ENCODE measurements around the gene DLEU7. TPM values are rescaled to one million over a fixed set of nuclear protein-coding genes. Genes with fewer than 3 reads are reported as not detected.

The DLEU7 gene
- total RNA-seq, 1 donor from 2014 or later = not detected

DNA sequence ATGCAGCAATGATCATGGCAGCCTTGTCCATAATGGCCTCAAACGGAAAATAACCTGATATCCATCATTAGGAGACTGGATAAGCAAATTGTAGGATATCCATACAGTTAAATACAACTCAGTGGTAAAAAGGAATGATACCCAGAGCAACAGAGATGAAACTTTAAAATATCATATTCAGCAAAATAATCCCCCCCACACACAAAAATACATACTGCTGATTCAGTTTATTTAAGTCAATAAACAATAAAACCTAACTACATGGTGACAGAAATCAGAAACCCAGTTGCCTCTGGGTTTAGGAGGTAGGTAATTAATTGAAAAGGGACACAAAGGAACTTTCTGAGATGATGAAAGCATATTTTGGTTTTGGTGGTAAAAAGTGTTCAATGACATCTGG lies 27.9 kb upstream of the DLEU7 start:
- no peak overlapping the region for H3K27ac ChIP-seq
- H3K4me1 ChIP-seq = no peaks in the 10 kb centered on the region
- no peaks in the 10 kb centered on the region for H3K27me3 ChIP-seq
- no peak for DNase-seq (ENCODE audit: low spot score in 2 of 2)
- H3K4me3 ChIP-seq = no peak overlapping the region
- TF ChIP-seq, protein P1, sequence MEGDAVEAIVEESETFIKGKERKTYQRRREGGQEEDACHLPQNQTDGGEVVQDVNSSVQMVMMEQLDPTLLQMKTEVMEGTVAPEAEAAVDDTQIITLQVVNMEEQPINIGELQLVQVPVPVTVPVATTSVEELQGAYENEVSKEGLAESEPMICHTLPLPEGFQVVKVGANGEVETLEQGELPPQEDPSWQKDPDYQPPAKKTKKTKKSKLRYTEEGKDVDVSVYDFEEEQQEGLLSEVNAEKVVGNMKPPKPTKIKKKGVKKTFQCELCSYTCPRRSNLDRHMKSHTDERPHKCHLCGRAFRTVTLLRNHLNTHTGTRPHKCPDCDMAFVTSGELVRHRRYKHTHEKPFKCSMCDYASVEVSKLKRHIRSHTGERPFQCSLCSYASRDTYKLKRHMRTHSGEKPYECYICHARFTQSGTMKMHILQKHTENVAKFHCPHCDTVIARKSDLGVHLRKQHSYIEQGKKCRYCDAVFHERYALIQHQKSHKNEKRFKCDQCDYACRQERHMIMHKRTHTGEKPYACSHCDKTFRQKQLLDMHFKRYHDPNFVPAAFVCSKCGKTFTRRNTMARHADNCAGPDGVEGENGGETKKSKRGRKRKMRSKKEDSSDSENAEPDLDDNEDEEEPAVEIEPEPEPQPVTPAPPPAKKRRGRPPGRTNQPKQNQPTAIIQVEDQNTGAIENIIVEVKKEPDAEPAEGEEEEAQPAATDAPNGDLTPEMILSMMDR (IDR thresholded peaks at IDR 0.05) = no peak
- no peaks in the 10 kb centered on the region for H3K36me3 ChIP-seq
- H3K9me3 ChIP-seq = no peaks in the 10 kb centered on the region
- intact Hi-C loops (cut with DNase I) = no loop called here

DNA sequence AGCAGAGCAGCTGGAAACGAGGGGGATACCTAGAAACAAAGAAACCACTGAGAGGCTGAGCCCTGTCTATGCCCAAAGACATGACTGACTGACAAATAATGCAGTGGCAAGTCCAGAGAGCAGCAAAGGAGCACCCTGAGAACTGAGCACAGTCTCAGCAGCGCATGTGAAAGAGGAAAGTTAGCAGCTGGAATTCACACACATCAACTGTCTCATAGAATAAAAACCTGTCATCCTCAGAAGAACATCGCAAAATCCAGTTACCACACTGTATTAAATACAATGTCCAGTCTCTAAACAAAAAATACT lies 24.1 kb upstream of the DLEU7 start:
- H3K4me1 ChIP-seq = no peaks in the 10 kb centered on the region
- no peak overlapping the region for H3K4me3 ChIP-seq
- TF ChIP-seq, protein P1 (IDR thresholded peaks at IDR 0.05) = no peak
- H3K9me3 ChIP-seq = no peaks in the 10 kb centered on the region
- no peak for DNase-seq (ENCODE audit: low spot score in 2 of 2)
- no peaks in the 10 kb centered on the region for H3K27me3 ChIP-seq
- no peak overlapping the region for H3K27ac ChIP-seq
- no peaks in the 10 kb centered on the region for H3K36me3 ChIP-seq
- intact Hi-C loops (cut with DNase I) = no loop called here

DNA sequence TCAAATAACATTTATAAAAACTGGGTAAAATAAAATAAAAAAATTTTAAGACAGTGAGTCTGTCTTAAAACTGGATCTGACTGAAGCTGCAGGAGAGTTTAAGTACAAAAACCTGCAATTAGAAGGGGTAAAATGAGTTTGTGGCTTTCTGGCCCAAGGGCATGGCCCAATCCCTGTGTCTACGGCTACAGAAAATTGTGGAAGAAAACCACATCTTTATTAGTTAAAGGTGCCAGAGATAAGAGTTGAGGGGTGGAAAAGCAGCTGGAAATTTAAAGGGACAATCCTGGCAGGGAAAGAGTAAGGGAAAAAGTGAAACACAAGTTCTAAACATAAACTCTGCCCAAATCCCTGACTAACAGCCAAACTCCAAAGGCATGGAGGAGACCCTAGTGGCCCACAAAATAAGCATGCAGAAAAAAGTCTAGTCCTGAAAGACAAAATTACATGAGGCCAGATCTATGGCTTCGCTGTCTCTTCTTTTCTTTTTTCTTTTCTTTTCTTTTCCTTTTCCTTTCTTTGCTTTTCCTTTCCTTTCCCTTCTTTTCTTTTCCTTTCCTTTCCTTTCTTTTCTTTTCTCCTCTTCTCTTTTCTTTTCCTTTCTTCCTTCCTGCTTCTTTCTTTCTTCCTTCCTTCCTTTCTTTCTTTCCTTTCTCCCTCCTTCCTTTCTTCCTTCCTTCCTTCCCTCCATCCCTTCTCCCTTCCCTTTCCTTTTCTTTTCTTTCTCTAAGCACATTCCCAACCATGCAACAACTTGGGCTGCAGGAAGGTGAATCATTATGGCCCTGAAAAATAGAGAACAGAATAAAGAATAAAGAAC lies 23.5 kb upstream of the DLEU7 start:
- TF ChIP-seq, protein P1 (IDR thresholded peaks at IDR 0.05) = no peak
- no peak for DNase-seq (ENCODE audit: low spot score in 2 of 2)
- Histone ChIP-seq H3K9me3 (no peaks in the 10 kb centered on the region), H3K4me1 (no peaks in the 10 kb centered on the region), H3K36me3 (no peaks in the 10 kb centered on the region), H3K4me3 (no peak overlapping the region), H3K27ac (no peak overlapping the region), H3K27me3 (no peaks in the 10 kb centered on the region)
- intact Hi-C loops (cut with DNase I) = no loop called here

DNA sequence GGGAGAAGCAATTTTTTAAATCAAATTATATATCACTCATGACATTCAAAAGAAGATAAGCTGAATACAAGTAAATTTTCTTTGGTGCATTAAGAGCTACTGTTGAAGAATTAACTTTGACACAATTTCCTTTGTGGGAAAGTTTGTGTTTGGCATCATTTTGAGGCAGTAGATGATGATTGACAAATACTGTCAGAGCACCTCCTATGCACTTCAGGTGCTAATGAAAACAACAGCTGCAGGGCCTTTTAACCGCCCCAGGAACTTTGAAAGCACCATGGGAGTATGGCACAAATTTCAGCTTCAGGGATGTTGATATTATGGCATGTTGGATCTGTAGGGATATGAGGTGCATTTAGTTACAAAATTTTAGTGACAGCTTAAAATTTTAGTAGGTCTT lies 21.0 kb upstream of the DLEU7 start:
- no peak for DNase-seq (ENCODE audit: low spot score in 2 of 2)
- H3K27ac ChIP-seq = no peak overlapping the region
- no peaks in the 10 kb centered on the region for H3K9me3 ChIP-seq
- no peaks in the 10 kb centered on the region for H3K27me3 ChIP-seq
- H3K36me3 ChIP-seq = no peaks in the 10 kb centered on the region
- intact Hi-C loops (cut with DNase I) = no loop called here
- TF ChIP-seq, protein P1 (IDR thresholded peaks at IDR 0.05) = no peak
- H3K4me1 ChIP-seq = no peaks in the 10 kb centered on the region
- H3K4me3 ChIP-seq = no peak overlapping the region

DNA sequence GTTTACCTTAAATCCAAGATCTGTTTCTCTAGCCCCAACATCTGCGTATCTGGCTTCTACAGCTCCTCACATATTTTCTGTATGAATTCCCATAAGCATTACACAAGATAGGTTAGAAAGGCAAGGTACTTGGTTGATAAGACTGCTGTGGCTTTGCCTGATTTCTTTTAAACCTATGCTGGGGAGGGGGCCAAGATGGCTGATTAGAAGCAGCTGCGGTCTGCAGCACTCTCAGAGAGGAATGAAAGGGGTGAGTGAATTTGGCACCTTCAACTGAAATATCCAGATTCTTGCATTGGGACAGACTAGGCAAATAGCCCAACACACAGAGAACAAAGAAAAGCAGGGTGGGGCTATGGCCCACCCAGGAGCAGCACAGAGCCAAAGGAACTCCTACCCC lies 12.2 kb upstream of the DLEU7 start:
- intact Hi-C loops (cut with DNase I) = no loop called here
- Histone ChIP-seq H3K27me3 (no peaks in the 10 kb centered on the region), H3K36me3 (no peaks in the 10 kb centered on the region), H3K9me3 (peaks cover 0 to 19% of the 10 kb centered on the region in 2 donors), H3K4me1 (no peaks in the 10 kb centered on the region), H3K4me3 (no peak overlapping the region), H3K27ac (no peak overlapping the region)
- TF ChIP-seq, protein P1 (IDR thresholded peaks at IDR 0.05) = no peak
- no peak for DNase-seq (ENCODE audit: low spot score in 2 of 2)

DNA sequence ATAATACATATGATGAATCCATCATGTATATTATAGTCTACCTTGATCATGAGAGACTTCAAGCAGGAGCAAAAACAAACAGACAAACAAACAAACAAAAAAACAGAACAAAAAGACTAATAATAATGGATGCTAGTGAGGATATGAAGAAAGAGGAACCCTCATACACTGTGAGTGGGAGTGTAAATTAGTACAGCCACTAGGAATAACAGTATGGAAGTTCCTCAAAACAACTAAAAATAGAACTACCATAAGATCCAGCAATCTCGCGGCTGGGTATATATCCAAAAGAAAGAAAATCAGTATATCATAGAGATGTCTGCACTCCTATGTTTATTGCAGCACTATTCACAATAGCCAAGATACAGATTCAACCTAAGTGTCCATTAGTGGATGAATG lies 7.0 kb upstream of the DLEU7 start:
- Histone ChIP-seq H3K27me3 (no peaks in the 10 kb centered on the region), H3K36me3 (no peaks in the 10 kb centered on the region), H3K4me1 (peaks cover 0 to 6% of the 10 kb centered on the region in 2 donors), H3K4me3 (no peak overlapping the region), H3K9me3 (no peaks in the 10 kb centered on the region), H3K27ac (no peak overlapping the region)
- no peak for DNase-seq (ENCODE audit: low spot score in 2 of 2)
- TF ChIP-seq, protein P1 (IDR thresholded peaks at IDR 0.05) = no peak
- intact Hi-C loops (cut with DNase I) = no loop called here
